ENCODE results near the gene CCNL1. TPM values are rescaled to one million over a fixed set of nuclear protein-coding genes. Genes with fewer than 3 reads are reported as not detected.

CCNL1 gene
- total and polyA plus RNA-seq, 2 donors (not counting 3 experiments of a cell fraction or from before 2014, with no cell fraction given) = 119 to 137 TPM

- H2AFZ ChIP-seq (ENCODE audit: low read depth, low read length) = no peak overlapping the region
- H3K4me3 ChIP-seq (replicated peaks in 1 of 3; ENCODE audit: insufficient read depth in 1 of 3, low read depth in 1 of 3, low read length in 3 of 3) = no peak overlapping the region
- BruUV-seq (replicated peaks) = no TSS peak
- no peak overlapping the region for H3K4me2 ChIP-seq (ENCODE audit: insufficient read depth, low read length)
- no peaks in the 10 kb centered on the region for H3K9me3 ChIP-seq (replicated peaks; ENCODE audit: control insufficient read depth, insufficient read depth, low read length)
- FAIRE-seq (no peak), DNase-seq (ENCODE audit: low read depth, low spot score) (no peak)
- H3K79me2 ChIP-seq (ENCODE audit: control insufficient read depth, insufficient read depth, low read length) = no peaks in the 10 kb centered on the region
- no peaks in the 10 kb centered on the region for H3K9me1 ChIP-seq (replicated peaks; ENCODE audit: control insufficient read depth, extremely low read depth, insufficient read depth, low read length)
- POLR2A ChIA-PET = no interaction called here
- H3K27ac ChIP-seq (ENCODE audit: insufficient read depth, low read depth, low read length) = no peak overlapping the region
- no peaks in the 10 kb centered on the region for H4K20me1 ChIP-seq (replicated peaks; ENCODE audit: control insufficient read depth, extremely low read depth, insufficient read depth, low read length)
- CTCF ChIA-PET = interaction anchor here (0.9 to 3.4 kb wide), 8 partner anchors 10 to 971 kb away, joined by 3 to 13 read pairs (median 5); no protein-coding TSS in a partner anchor
- H3K27me3 ChIP-seq (ENCODE audit: control insufficient read depth in 2 of 2, insufficient read depth in 2 of 2, low read length in 2 of 2) = no peaks in the 10 kb centered on the region
- peaks cover 9% of the 10 kb centered on the region for H3K4me1 ChIP-seq (ENCODE audit: control insufficient read depth, extremely low read depth, insufficient read depth, low read length)
- no peak for TF ChIP-seq GATA2 (IDR thresholded peaks at IDR 0.05; ENCODE audit: insufficient read depth, insufficient read length, low read depth, low read length)
- no peak for TF ChIP-seq MYC (IDR thresholded peaks at IDR 0.05; ENCODE audit: low read depth, low read length)
- H3K36me3 ChIP-seq (ENCODE audit: control insufficient read depth in 2 of 2, extremely low read depth in 1 of 2, insufficient read depth in 2 of 2, low read length in 2 of 2) = no peaks in the 10 kb centered on the region
- dilution Hi-C loops (cut with MboI; ENCODE audit: extremely low pct_ligation_motif_present, low sequenced_read_pairs) (no loop called here), intact Hi-C loops (cut with micrococcal nuclease) (no loop called here)
- no peak overlapping the region for H3K9ac ChIP-seq (replicated peaks; ENCODE audit: extremely low read depth, insufficient read depth, low read length)
Measured at GRCh38 chr3:157121522-157121921, 38.4 kb downstream of the CCNL1 start.

GRCh38 chr3:157120071-157120892 is 39.7 kb downstream of the CCNL1 start:
- ChIA-PET CTCF (interaction anchor here (3.4 kb wide), 1 partner anchor 32 kb away, joined by 11 read pairs; no protein-coding TSS in a partner anchor), POLR2A (no interaction called here)
- dilution Hi-C loops (cut with MboI; ENCODE audit: extremely low pct_ligation_motif_present, low sequenced_read_pairs) = no loop called here
- H3K9me3 ChIP-seq (replicated peaks; ENCODE audit: control insufficient read depth, insufficient read depth, low read length) = no peaks in the 10 kb centered on the region
- intact Hi-C loops (cut with micrococcal nuclease) = no loop called here
- no peaks in the 10 kb centered on the region for H3K36me3 ChIP-seq (ENCODE audit: control insufficient read depth in 2 of 2, extremely low read depth in 1 of 2, insufficient read depth in 2 of 2, low read length in 2 of 2)
- H3K4me2 ChIP-seq (ENCODE audit: insufficient read depth, low read length) = no peak overlapping the region
- DNase-seq (ENCODE audit: low read depth, low spot score) (no peak), FAIRE-seq (no peak)
- TF ChIP-seq GATA2 (IDR thresholded peaks at IDR 0.05; ENCODE audit: insufficient read depth, insufficient read length, low read depth, low read length) (no peak), JUN (IDR thresholded peaks at IDR 0.05; ENCODE audit: borderline replicate concordance, insufficient read depth, insufficient read length, low read depth) (no peak)
- H3K27me3 ChIP-seq (ENCODE audit: control insufficient read depth in 2 of 2, insufficient read depth in 2 of 2, low read length in 2 of 2) = no peaks in the 10 kb centered on the region
- peak overlapping the region; percentile 22 for H2AFZ ChIP-seq (ENCODE audit: low read depth, low read length)
- no TSS peak for BruUV-seq (replicated peaks)
- no peak overlapping the region for H3K27ac ChIP-seq (ENCODE audit: insufficient read depth, low read depth, low read length)
- H3K4me3 ChIP-seq (replicated peaks in 1 of 3; ENCODE audit: insufficient read depth in 1 of 3, low read depth in 1 of 3, low read length in 3 of 3) = no peak overlapping the region
- no peaks in the 10 kb centered on the region for H3K9me1 ChIP-seq (replicated peaks; ENCODE audit: control insufficient read depth, extremely low read depth, insufficient read depth, low read length)
- H3K9ac ChIP-seq (replicated peaks; ENCODE audit: extremely low read depth, insufficient read depth, low read length) = no peak overlapping the region
- no peaks in the 10 kb centered on the region for H4K20me1 ChIP-seq (replicated peaks; ENCODE audit: control insufficient read depth, extremely low read depth, insufficient read depth, low read length)
- H3K4me1 ChIP-seq (ENCODE audit: control insufficient read depth, extremely low read depth, insufficient read depth, low read length) = peaks cover 17% of the 10 kb centered on the region
- H3K79me2 ChIP-seq (ENCODE audit: control insufficient read depth, insufficient read depth, low read length) = no peaks in the 10 kb centered on the region

Data from endothelial cell of umbilical vein (primary cell).